Stimulated activated CD8-positive, alpha-beta memory T cell treated with anti-CD3 and anti-CD28 coated beads, Interleukin-12 subunit alpha, Interleukin-12 subunit beta, amount 100 ng/mL, for 1 hour (primary cell): Measurements from ENCODE around the gene CSHL1.
"Not testable (repeated sequence)": the region's sequence is repeated elsewhere in the genome, so short reads cannot be mapped to it uniquely, and the experiment has no call there.

Source experiments
- DNase-seq: peaks from one replicate; pipeline ENCODE4 v3.0.0-alpha.2; 2020; ENCODE audit warnings: low read depth

The CSHL1 gene

DNA sequence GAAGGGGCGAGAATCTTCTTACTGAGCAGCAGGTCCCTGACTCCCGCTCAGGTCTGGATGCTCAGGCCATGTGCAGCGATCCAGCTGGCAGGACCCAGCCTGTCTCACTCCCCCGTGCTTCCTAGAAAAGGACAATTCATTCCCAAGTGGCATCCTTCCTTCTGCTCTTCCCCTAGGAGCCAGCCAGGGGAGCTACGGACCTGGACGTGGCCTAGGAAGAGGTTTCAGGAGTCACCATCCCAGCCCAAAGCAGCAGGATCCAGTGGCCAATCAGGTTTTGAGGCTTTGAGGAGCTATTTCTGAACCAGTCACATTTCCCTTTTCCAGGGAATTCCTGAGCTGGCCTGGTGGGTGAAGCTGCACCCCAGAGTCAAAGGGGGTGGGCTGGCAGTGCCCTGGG, 28.8 kb upstream of the CSHL1 start:
- DNase-seq = no peak

- no peak for DNase-seq
These were observed 28.3 kb upstream of the CSHL1 start for GRCh38 chr17:63939401-63939800.

- no peak for DNase-seq
These were observed 26.9 kb upstream of the CSHL1 start for GRCh38 chr17:63937920-63938319.

GRCh38 chr17:63937319-63937718, 26.3 kb upstream of the CSHL1 start:
- DNase-seq = no peak

DNA sequence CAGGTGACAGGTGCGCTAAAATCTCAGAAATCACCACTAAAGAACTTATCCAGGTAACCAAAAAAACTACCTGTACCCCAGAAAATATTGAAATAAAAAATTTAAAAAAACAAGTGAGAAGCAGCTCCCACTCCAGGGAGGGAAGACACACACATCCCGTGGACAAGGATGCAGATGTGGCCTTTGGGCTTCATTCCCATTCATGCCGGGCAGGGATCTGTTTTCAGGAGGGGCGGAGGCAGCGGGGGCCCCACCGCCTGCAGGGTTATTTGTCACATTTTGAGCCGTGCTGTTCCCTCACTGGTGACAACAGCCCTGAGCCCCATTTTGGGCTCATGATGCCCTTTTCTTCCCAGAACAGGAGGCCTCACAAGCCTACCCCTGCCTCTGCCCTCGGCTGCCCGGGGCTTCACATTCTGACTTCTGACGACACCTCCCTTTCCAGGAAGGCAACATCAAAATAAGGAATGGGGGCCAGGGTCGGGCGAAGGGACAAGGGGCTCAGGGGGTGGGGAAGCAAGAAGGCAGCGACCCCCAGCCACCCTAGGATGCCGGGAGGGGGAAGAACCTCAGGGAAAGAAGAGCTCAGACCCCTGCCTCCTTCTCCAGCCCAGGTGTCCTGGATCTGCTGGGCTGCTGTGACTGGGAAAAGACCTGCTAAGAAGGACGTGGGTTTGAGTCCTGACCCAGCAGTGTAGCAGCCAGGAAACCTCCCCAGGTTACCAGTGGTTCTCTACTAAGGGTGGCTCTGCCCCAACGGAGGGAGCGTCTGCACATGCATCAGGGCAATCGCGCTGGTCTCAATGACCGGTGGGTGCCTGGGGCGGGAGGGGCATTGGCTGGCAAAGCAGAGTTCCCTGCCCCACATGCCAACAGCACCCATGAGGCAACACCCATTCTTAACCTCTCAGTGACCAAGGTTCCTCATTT, 23.4 kb upstream of the CSHL1 start:
- no peak for DNase-seq

GRCh38 chr17:63933598-63933997, 22.5 kb upstream of the CSHL1 start:
- no peak for DNase-seq

- no peak for DNase-seq
These were observed 21.7 kb upstream of the CSHL1 start for GRCh38 chr17:63932721-63933120.

- DNase-seq = no peak
These were observed 21.0 kb upstream of the CSHL1 start, which contains the start of gene CD79B for GRCh38 chr17:63931981-63932561. Gene CD79B (minus strand): TSS chr17:63932331. CDS start chr17:63932261, 70 bp downstream.

DNA sequence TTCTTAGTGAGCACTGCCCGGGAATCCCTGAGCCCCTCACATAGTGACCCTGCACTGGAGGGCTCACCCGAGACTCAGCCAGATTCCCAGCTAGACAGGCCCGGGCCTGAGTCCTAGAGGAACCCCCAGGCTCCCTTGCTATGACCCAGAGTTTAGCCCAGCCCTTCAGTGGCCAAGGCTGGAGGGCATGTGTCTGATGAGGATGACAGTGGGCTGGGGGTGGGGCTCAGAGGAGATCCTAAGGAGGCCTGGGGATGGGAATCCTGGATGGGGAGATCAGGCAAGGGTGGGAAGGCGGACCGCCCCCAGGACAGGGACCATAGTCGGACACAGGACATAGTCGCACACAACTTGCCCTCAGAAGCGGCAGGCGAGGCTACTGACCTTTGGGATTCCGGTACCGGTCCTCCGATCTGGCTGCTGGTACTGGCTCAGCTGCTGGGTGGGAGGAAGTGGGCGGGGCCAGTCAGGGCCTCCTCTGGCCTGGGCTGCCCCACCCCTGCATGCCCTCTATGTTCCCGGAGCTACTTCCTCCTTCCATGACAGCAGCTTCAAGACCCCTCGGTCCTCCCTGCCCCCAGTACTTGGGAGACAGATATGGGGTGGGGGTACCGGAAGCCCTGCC, 20.0 kb upstream of the CSHL1 start:
- peak; percentile 35 for DNase-seq

DNA sequence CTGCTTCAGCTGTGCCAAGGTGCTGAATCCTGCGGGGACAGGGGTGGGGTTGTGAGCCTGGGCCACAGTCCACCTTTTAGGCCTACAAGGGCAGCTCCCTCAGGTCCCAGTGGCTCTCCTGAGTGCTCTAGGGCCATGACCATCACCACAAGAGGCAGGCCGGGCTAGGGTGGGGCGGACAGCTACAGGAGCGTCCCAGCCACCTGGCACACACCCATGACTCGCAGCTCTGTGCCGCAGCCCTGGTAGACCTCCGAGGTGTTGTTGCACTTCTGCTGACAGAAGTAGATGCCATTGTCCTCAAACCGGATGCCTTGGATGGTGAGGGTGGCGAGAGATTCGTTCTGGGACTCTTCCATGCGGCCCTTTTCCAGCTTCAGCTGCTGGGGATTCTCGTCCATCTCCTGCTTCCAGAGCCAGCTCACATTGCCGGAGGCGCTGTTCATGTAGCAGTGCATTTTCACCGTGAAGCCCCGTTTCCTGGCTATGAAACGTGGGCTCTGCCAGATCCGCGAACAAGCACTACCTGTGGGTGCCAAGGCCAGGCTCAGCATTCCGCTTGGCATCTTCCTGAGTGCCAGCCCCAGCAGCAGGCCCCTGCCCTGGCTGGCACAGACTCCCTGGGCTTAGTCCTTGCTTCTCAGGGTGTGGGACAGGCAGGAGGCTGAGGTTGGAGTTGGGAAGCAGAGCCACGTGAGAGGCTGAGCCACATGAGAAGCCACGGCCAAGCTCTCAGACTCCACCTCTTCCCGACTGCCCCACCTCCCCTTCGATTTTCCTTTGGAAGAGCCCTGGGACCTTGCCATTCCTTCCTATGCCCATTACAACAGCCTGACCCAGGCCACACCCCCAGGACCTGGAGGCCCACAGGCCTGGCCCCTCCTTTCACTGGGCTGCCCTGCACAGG, 19.1 kb upstream of the CSHL1 start:
- DNase-seq = no peak

DNA sequence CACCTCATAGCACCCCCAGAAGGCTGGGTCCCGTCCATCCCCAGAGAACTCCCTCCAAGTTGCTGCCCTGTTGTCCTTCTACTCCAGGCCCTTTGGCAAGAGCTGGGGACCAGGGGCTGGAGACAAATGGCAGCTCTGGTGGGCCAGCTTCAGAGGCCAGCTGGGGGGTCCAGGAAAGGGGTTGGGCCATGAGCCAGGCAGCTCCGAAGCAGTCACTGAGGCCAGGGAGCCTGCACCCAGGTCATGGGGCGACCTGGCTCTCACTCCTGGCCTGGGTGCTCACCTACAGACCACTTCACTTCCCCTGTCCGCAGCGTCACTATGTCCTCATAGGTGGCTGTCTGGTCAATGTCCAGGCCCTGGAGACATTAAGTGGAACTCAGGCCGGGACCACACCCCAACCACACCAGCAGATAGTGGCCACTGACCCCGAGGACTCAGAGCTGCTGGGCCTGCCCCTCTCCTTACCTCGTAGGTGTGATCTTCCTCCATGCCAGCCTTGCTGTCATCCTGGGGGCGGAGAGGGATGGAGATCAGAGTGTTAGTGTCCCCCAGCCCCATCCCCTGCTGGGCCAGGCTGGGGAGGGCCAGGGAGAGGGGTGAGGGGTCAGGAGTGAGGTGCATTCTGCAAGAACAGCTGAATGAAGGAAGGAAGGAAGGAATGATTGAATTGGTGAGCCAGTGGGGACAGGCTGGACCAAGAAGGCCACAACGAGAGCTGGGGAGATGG, 18.1 kb upstream of the CSHL1 start:
- DNase-seq = no peak

DNA sequence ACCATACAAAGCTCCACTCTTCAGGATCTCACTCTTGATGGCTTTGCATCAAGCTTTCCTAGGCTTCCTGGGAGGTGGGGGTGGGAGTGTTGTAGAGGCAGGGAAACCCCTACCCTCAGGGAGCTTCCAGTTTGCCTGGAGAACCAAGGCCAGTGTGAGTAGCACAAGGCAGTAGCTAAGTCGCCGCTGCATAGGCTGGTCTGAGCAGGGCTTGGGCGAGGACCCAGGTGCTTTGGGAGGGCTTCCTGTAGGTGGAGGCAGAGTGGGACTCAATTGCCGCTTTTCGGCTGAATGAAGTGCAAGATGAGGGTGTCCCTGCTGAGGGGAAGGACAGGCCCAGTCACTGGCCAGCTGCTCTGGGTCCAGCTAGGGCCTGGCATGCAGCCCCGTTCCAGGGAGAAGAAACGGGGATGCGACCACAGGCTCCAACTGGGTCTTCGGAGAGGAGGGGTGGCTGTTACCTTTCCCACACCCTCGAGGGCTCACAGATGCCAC, 17.2 kb upstream of the CSHL1 start:
- no peak for DNase-seq

- no peak for DNase-seq
These were observed 16.6 kb upstream of the CSHL1 start for GRCh38 chr17:63927464-63928171.

- no peak for DNase-seq
These were observed 15.1 kb upstream of the CSHL1 start for GRCh38 chr17:63926164-63926563.

- no peak for DNase-seq
These were observed 14.6 kb upstream of the CSHL1 start for GRCh38 chr17:63925615-63926014.

DNA sequence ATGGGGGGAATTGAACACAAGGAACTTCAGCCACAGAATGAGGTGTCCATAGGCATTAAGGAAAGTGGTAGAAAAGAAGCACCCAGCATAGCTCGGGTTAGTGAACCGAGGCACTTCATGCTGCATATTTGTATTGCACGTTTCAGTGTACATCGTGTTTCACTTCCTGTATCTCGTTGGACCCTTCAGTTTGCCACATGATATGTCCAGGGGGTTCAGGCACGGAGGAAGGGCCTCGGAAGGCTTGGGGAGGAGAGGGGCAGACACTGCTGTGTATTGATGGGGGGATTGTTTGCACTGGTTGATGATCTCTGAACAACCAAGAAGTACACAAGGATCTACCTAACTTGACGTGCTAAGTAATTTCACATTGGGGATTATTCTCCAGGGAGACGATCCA, 11.3 kb upstream of the CSHL1 start:
- DNase-seq = not testable (repeated sequence)

DNA sequence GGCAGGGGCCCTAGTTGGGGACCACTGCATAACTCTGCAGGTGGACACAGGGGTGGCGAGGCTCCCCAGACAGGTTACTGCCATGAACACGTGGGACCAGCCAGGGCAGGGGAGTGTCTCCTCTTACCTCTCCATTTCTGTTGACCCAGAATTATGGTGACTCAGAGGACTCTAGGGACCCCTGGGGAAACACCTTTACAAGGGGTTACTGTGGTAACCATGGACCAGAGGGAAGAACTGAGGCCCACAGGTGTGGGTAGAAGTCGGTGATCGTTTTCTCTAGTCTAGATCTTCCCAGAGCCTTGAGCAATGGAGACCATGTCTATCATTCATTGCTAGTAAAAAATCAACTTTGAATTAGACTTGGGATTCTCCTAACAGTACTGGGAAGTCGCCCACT, 9.7 kb upstream of the CSHL1 start:
- DNase-seq = not testable (repeated sequence)

DNA sequence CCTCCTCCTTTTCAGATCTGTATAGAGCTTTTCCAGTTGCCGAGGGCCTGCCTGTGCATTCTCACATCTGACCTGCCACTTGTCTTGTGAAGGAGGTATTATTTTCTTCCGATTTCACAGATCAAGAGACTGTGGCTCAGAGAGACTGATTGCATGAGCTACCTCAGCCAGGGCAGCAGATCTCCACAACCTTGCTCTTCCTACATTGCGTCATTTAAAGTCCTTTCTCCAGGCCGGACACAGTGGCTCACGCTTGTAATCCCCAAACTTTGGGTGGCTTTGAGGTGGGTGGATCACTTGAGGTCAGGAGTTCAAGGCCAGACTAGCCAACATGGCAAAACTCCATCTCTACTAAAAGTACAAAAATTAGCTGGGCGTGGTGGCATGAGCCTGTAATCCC, 9.0 kb upstream of the CSHL1 start:
- DNase-seq = not testable (repeated sequence)

GRCh38 chr17:63919311-63919723, 8.3 kb upstream of the CSHL1 start:
- peak; percentile 59 for DNase-seq

DNA sequence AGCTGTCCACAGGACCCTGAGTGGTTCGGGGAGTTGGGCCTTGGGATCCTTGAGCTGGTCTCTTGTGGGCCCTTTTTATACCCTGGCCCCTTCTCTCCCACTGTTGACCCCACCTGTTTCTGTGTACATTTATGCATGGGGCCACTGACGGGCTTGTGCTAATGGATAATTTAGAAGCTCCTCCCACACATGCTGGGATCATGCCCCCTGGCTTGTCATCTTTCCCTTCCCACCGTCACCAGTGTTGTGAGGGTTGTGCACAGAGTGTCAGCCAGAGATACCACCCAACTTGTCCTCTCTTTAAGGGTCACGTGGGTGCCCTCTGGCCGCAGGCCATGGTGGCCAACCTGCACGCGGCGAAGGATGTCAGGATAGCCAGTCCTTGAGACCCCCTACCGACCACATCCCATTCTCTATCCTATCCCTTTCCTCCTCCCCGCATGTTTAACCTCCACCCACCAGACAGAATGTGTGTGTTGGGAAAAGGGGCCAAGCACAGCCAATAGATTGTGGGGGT, 7.8 kb upstream of the CSHL1 start, which contains the start of gene GH1:
Gene GH1 (minus strand): TSS at position 51 of the 517 bp plus-strand sequence. CDS start 63 bp downstream, outside the sequence.
- not testable (repeated sequence) for DNase-seq
